Measurements from ENCODE around the gene PLK5.

DNA sequence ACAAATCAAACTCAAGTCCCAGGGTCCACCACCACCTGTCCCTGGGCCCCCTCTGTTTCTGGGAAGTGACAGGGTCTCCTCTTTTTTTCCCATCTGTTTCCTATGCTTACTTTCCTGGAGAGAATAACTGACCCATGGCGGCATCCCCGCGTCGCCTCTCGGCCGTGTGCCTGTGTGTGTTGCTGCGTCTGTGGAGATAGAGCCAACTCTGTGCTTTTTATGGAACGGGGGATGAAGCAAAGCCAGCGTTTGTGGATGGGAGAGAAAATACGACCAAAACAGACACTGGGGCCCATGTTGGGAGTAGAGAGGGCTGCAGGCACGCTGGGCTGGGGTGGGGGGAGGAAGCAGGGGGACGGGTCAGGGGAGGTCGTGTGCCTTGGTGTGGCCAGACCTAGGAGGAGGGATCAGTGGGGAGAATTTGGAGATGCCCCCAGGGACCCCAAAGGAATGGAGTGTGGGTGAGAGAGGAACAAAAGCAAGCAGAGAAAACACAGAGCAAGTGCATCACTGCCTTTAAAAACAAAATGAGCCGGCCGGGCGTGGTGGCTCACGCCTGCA lies 16.6 kb downstream of the PLK5 start:
- no peak for TF ChIP-seq POLR2A (IDR thresholded peaks at IDR 0.05; ENCODE audit: low read depth)
- TF ChIP-seq, protein P1, sequence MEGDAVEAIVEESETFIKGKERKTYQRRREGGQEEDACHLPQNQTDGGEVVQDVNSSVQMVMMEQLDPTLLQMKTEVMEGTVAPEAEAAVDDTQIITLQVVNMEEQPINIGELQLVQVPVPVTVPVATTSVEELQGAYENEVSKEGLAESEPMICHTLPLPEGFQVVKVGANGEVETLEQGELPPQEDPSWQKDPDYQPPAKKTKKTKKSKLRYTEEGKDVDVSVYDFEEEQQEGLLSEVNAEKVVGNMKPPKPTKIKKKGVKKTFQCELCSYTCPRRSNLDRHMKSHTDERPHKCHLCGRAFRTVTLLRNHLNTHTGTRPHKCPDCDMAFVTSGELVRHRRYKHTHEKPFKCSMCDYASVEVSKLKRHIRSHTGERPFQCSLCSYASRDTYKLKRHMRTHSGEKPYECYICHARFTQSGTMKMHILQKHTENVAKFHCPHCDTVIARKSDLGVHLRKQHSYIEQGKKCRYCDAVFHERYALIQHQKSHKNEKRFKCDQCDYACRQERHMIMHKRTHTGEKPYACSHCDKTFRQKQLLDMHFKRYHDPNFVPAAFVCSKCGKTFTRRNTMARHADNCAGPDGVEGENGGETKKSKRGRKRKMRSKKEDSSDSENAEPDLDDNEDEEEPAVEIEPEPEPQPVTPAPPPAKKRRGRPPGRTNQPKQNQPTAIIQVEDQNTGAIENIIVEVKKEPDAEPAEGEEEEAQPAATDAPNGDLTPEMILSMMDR (IDR thresholded peaks at IDR 0.05): no peak
- no peak for TF ChIP-seq EP300 (IDR thresholded peaks at IDR 0.05)
- TF ChIP-seq POLR2AphosphoS5 (IDR thresholded peaks at IDR 0.05): no peak

Data from esophagus muscularis mucosa (tissue), 4 donors.